HepG2 (cell line): Measurements from ENCODE around the gene FIZ1. TPM values are rescaled to one million over a fixed set of nuclear protein-coding genes. Genes with fewer than 3 reads are reported as not detected.

Source experiments
- AGO2 ChIP-seq: fragments of 200-400 bp; formaldehyde crosslinking; optimal IDR thresholded peaks from 2 replicates; pipeline ENCODE3; 2017; ENCODE audit warnings: mild to moderate bottlenecking, low read depth, low read length, moderate library complexity
- HDAC6 ChIP-seq: fragments of 200-600 bp; sonication (generic); IDR thresholded peaks from 2 replicates; pipeline ENCODE4 v1.7.0; 2017; ENCODE audit warnings: mild to moderate bottlenecking, antibody characterized with exemption, low read length, low read depth
- KAT8 ChIP-seq: IDR thresholded peaks from 2 replicates; pipeline ENCODE4 v1.6.1; 2016; ENCODE audit warnings: missing genetic modification reagents, missing compliant biosample characterization
- MED8 ChIP-seq: sonication (generic); formaldehyde crosslinking; IDR thresholded peaks from 2 replicates; pipeline ENCODE4 v1.8.1; 2023; ENCODE audit warnings: mild to moderate bottlenecking, missing genetic modification reagents; ENCODE audit not compliant: insufficient replicate concordance
- ZBTB42 ChIP-seq: sonication (generic); formaldehyde crosslinking; IDR thresholded peaks from 2 replicates; pipeline ENCODE4 v1.5.0; 2020; ENCODE audit warnings: mild to moderate bottlenecking, missing genetic modification reagents
- ZKSCAN8 ChIP-seq: IDR thresholded peaks from 2 replicates; pipeline ENCODE4 v1.6.1; 2016; ENCODE audit warnings: borderline replicate concordance, missing genetic modification reagents, missing compliant biosample characterization
- ZNF318 ChIP-seq: sonication (generic); formaldehyde crosslinking; IDR thresholded peaks from 2 replicates; pipeline ENCODE4 v1.4.0; 2020; ENCODE audit warnings: mild to moderate bottlenecking, missing genetic modification reagents
- ZNF558 ChIP-seq: sonication (generic); formaldehyde crosslinking; IDR thresholded peaks from 2 replicates; pipeline ENCODE4 v1.9.0; 2022; ENCODE audit warnings: mild to moderate bottlenecking, missing genetic modification reagents, borderline replicate concordance
- ZNF646 ChIP-seq: sonication (generic); formaldehyde crosslinking; IDR thresholded peaks from 2 replicates; pipeline ENCODE4 v1.9.0; 2021; ENCODE audit warnings: mild to moderate bottlenecking, missing genetic modification reagents
- ZNF83 ChIP-seq: sonication (generic); formaldehyde crosslinking; IDR thresholded peaks from 2 replicates; pipeline ENCODE4 v1.4.0; 2020; ENCODE audit warnings: missing genetic modification reagents, mild to moderate bottlenecking, borderline replicate concordance
- ZNF883 ChIP-seq: sonication (generic); formaldehyde crosslinking; IDR thresholded peaks from 2 replicates; pipeline ENCODE4 v1.5.1; 2020; ENCODE audit warnings: mild to moderate bottlenecking, missing genetic modification reagents; ENCODE audit errors: not compliant biosample characterization
- polyA plus RNA-seq, 8 experiments: library from polyadenylated mRNA; depleted of rRNA in 3 of 8; stranded (reverse) in 7 of 8; unstranded in 1 of 8; fragments of >200 nt; fragmentation: Illumina TruSeq in 4 of 8; extraction: Trizol in 4 of 8; gene quantifications; 2 replicates each; pipeline versions ENCODE4 v1.2.1 to v1.2.3, GENCODE V29; 2011 to 2016; ENCODE audit warnings: low read depth in 4 of 8, missing spikeins in 1 of 8, mixed read lengths in 1 of 8; ENCODE audit not compliant: insufficient read depth in 1 of 8
- total RNA-seq, 5 experiments: library from RNA; depleted of rRNA; stranded (reverse); fragments of >200 nt; fragmentation: Illumina TruSeq; extraction: Trizol; gene quantifications; 2 replicates each; pipeline ENCODE4 v1.2.3, GENCODE V29; 2016; ENCODE audit warnings: low read depth in 1 of 5
- TF ChIP-seq, protein P1 (sequence below): sonication (generic); formaldehyde crosslinking; IDR thresholded peaks from 2 replicates; pipeline ENCODE4 v1.4.0; 2020; ENCODE audit warnings: mild to moderate bottlenecking, missing genetic modification reagents

Gene FIZ1
- total and polyA plus RNA-seq, 2 of the 13 experiments (the other 11 are each of a cell fraction or from before 2014, with no cell fraction given) = 3.6 to 5.9 TPM

- TF ChIP-seq ZNF646 (no peak), ZNF558 (CRISPR knock-in tag) (no peak), ZNF883 (no peak), HDAC6 (no peak), AGO2 (no peak), ZNF318 (CRISPR knock-in tag) (no peak), ZNF83 (CRISPR knock-in tag) (no peak), MED8 (CRISPR knock-in tag) (no peak), KAT8 (CRISPR knock-in tag) (no peak; the same call in none of the 2 replicates), ZBTB42 (no peak), ZKSCAN8 (no peak; the same call in none of the 2 replicates)
- TF ChIP-seq, protein P1, sequence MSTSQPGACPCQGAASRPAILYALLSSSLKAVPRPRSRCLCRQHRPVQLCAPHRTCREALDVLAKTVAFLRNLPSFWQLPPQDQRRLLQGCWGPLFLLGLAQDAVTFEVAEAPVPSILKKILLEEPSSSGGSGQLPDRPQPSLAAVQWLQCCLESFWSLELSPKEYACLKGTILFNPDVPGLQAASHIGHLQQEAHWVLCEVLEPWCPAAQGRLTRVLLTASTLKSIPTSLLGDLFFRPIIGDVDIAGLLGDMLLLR (CRISPR knock-in tag) = no peak
These were observed 18.0 kb downstream of the FIZ1 start (continued) for GRCh38 chr19:55581145-55581822.
